HT1080 (cell line): Measurements from ENCODE around the gene MACO1. TPM values are rescaled to one million over a fixed set of nuclear protein-coding genes. Genes with fewer than 3 reads are reported as not detected.
"Not testable (repeated sequence)": the region's sequence is repeated elsewhere in the genome, so short reads cannot be mapped to it uniquely, and the experiment has no call there.

Source experiments
- DNase-seq: peaks from one replicate; pipeline ENCODE4 v3.0.0-alpha.2; 2015; ENCODE audit warnings: low read depth
- polyA plus RNA-seq, 2 experiments: library from polyadenylated mRNA; depleted of rRNA; stranded (reverse); fragments of >200 nt; gene quantifications; 2 replicates each; pipeline ENCODE4 v1.2.3, GENCODE V29; 2015
- total RNA-seq: library from RNA; depleted of rRNA; stranded (reverse); fragments of >200 nt; shearing (Covaris generic); gene quantifications from 2 replicates; pipeline ENCODE4 v1.2.3, GENCODE V29; 2014; rRNA removed

MACO1 gene, protein sequence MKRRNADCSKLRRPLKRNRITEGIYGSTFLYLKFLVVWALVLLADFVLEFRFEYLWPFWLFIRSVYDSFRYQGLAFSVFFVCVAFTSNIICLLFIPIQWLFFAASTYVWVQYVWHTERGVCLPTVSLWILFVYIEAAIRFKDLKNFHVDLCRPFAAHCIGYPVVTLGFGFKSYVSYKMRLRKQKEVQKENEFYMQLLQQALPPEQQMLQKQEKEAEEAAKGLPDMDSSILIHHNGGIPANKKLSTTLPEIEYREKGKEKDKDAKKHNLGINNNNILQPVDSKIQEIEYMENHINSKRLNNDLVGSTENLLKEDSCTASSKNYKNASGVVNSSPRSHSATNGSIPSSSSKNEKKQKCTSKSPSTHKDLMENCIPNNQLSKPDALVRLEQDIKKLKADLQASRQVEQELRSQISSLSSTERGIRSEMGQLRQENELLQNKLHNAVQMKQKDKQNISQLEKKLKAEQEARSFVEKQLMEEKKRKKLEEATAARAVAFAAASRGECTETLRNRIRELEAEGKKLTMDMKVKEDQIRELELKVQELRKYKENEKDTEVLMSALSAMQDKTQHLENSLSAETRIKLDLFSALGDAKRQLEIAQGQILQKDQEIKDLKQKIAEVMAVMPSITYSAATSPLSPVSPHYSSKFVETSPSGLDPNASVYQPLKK
- total RNA-seq: 10.5 and 10.7 TPM in 2 replicates
- 8.0 and 8.1 TPM in 2 replicates for polyA plus RNA-seq (2015; cell fraction: cytosol; rRNA removed)
- 10.2 and 10.7 TPM in 2 replicates for polyA plus RNA-seq (2015; cell fraction: nucleus; rRNA removed)

DNA sequence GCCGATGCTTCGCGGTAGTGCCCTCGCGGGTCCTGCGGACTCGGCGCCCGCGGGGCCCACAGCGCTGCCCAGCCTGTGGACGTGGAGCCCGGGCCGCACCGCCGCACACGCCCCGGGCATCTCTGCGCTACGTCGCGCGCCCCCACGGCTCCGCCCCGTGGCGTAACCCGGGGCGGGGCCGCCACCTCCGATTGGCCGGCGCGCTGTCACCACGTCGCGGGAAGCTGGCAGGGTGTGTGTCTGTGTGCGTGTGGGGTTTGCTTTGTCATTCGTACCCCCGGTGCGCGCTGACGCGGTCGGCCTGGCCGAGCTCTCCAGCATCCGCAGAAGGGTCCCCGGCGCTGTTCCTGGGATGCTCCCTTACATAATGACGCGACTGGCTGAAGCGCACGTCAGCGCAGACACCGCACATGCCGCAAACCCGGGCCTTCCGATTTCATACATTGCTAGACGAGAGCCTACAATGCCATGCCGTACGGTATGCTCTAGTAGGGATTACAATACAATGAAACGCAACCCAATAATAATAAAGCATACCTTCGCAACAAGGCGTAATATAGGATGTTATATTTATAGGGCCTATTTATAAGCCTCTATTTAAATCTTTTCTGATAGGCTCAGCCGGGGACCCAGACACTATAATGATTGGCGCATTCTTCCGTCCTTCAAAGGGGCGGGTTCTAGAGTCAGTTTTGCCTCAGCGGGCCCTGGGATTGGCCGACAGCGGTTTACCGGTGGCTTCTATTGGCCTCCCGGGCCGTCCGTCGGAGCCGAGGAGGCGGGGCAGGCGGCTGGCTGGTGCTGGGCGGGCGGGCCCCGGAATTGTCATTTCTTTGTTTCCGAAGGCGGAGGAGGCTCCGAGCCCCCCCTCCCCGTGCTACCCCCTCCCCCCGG, at the start of gene MACO1:
Gene MACO1 (plus strand): TSS at position 825 of the 894 bp plus-strand sequence. CDS start 202 bp downstream, outside the sequence.
- peak; percentile 92 for DNase-seq

DNA sequence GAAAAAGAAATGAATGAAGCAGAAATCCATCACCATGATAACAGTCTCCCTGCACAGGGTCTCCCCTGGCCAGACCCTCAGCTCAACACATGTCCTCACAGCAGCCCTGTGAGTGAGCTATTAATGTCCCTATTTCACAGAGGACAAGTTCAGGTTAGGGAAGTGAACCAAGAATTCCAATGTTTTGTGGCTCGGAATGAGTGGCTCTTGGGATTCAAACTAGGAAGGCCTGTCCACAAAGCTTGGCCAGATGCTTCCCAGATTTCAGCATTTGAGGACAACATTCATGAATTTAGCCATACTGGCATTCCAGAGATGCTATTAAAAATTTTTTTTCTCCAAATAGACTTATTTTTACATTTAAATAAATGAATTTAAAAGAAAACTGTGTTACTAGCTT, 48.2 kb upstream of the MACO1 start:
- DNase-seq: not testable (repeated sequence)

DNA sequence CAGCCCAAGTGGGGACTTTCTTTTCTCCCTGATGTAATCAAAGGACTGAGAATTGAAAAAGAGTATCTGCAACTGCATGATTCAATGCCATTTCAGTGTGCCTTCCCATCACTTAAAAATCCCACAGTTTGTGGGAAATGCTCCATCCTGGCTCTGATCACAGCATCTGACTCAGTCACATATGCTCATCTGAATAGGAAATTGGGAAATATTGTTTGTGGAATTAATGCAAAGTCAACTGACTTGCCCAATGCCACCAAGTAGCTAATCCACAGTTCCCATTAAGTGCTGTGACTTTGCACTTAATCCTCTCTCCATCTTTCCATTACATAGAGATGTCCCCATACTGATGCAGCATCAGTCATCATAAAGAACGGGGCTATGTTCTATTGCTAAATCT, 47.6 kb upstream of the MACO1 start:
- DNase-seq: not testable (repeated sequence)

DNA sequence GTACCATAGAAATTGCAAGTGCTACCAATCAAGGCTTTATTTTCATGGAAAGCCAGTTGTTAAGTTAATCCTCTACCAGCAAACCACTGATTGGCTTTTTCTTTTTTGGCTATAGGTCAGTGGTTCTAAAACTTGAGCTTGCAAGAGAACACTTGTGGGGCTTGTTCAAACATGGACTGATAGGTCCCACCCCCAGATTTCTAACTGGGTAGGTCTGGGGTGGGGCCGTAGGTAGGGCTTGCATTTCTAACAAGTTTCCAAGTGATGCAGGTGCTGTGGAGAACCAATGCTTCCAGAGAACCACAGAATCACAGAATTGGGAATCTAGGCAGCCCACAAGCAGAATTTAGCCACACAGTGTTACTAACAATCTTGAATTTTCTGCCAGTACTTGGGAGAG, 46.8 kb upstream of the MACO1 start:
- not testable (repeated sequence) for DNase-seq

DNA sequence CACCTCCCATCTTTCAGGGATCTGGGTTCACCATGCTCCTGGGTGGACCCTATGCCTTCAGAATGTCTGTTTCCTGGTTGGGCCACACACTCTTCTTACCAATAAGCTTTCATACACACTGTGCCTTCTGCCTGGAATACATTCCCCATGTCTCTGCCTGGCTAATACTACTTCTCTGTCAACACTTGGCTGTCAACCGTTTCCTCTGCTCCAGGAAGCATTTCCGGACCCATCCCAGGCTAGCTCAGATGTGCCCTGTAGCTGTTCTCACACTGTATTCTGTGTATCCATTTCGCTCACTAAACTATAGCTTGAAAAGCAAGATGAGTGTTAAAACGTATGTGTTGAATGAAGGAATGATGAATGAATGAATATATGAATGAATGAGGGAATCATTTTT, 43.6 kb upstream of the MACO1 start:
- not testable (repeated sequence) for DNase-seq

DNA sequence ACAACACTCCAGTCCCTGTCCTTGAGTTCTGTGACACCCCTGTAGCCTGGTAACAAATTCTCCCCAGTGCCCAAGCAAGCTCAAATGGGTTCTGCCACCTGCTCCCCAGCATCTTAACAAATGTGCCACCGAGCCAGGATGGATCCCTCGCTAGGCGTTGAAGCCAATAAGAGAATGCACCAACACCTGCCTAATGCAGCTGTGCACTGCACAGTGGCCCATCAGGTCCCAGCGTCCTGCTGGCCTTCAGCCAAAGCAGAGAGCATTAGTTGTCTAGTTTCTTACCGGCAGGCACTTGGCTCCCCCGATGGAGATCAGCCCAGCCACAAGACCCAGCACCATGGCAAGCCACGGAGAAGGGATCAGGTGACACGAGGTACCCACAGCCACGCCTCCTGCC, 42.0 kb upstream of the MACO1 start:
- DNase-seq: not testable (repeated sequence)

DNA sequence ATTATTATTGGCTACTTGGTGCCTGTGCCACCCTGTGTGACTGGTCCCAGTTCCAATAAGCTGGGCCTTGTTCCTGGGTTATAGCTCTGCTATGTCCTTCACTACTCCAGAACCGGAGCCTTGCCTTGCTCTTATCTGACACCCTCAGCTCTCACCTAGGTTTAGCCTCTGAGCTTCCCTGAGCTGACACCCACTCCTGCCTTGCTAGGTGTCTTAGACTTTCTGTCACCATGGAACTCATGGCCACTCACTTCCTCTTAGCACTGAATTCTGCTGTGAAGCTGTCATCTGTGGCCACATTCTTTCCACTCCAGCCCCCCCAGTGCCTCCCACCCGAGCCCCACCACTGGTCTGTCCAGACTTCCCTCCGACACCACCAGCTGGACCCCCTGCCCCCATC, 41.0 kb upstream of the MACO1 start:
- DNase-seq: not testable (repeated sequence)

DNA sequence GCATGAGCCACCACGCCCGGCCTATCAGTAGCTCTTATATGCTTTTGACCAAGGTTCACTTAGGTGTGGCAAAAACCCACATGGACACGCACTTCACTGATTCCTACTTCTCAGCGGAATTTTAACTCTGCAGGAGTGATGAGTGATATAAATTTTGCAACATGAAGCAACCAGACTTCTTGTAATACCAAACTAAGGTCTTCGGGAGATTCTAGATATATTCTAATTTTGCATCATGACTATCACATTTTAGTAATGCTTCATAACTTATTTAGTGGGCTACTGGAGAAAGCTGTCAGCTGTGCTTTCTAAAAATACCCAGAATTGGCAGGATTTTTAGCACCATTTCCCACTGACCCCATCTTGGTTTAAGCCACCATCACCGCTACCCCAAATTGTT, 37.9 kb upstream of the MACO1 start:
- no peak for DNase-seq

GRCh38 chr1:25397549-25397948, 33.1 kb upstream of the MACO1 start:
- DNase-seq: peak; percentile 26

DNA sequence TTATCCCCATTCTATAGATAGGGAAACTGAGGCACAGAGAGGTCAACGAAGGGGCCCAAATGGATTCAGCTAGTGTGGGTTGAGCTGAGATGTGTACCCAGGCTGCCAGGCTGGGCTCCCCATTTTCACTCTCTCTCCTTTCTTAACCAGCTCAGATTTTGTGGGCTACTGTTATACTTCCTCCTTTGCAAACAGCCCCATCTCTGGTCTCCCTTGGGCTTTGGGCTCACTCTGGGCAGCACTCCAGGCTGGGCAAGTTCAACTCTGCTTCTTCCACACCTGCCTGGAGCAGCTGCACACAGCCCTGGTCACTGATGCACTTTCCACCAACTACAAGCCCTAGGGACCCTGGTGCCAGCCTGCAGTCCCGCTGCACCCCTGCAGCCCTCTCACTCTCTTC, 32.6 kb upstream of the MACO1 start:
- DNase-seq: not testable (repeated sequence)

DNA sequence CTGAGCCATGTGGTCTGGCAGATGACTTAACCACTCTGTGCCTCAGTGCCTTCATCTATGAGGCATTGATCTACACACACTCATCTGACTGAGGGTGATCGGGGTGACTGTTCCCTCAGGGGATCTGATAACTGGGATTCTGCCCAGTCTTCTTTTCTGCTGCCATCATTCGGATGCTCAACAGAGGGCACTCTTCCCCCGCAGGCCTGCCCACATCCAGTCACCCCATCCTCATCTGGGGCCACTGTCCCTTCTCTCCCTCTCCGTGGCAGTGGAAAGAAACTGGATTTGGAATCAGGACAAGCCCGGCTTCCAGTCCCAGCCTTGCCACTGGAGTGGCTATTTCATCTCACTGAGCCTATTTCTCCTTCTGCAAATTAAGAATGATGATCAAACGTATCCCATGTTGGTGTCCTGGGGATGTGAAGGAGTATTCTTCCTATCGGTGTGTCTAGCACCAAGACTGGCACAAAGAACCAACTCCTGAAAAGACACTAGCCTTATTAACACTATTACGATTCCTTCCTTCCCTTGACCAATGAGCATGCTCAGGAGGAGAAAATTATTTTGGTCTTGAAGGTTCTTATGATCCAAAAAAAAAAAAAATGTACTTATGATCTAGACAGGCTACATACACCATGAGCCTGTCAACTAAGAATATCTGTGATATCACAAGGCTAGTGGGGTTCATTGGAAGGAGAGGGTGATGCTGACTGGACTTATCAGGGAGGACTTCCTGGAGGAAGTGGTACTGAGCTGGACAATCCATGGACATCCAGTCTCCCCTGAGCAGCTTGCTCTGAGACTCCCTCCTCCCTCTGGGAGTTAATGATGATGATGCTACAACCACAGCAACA, 27.5 kb upstream of the MACO1 start:
- not testable (repeated sequence) for DNase-seq

DNA sequence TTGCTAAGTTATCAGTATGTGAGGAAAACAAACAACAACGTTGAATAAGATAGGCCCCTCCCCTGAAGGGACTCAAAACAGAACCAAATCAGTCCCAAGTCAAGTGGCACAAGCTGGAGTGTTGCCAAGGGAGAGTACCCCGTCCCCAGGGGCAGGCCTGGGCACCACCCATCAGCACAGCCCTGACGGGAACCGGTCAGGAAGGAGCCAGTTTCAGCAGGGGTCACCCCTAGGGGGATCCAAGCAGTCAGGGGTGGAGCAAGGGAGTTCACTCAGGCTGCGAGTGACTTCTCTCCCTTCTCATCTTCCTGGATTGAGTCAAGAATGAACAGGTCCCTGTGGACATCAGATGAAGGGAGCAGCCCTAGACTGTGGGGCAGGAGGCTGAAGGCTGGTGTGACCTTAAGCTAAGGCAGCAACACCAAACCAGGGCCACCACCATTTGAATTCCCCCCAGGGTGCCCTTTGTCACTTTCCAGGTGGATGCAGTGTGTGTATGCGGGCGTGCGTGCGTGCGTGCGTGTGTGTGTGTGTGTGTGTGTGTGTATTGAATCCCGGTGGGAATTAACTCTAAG, 24.9 kb upstream of the MACO1 start:
- not testable (repeated sequence) for DNase-seq

DNA sequence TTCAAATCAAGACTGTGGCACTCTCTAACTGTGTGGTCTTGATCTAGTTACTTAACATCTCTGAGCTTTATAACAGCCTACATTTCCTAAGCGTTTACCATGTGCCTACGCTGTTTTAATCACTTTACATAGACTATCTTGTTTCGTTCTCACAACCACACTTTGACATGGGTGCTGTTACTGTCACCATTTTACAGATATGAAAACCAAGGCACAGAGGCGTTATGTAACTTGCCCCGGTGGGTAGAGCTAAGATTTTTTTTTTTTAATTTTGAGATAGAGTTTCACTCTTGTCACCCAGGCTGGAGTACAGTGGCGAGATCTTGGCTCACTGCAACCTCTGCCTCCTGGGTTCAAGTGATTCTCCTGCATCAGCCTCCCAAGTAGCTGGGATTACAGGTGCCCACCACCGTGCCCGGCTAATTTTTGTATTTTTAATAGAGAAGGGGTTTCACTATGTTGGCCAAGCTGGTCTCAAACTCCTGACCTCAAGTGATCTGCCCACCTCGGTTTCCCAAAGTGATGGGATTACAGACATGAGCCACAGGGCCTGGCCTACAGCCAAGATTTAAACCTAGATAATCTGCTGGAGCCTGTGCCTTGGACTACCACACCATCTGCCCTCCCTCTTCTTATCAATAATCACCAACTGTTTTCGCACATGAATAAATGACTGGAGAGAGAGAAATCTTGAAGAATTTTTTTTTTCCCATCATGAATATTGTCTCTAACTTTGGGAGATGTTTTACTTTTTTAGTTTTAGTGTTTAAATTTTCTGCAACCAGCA, 20.9 kb upstream of the MACO1 start:
- DNase-seq: not testable (repeated sequence)

DNA sequence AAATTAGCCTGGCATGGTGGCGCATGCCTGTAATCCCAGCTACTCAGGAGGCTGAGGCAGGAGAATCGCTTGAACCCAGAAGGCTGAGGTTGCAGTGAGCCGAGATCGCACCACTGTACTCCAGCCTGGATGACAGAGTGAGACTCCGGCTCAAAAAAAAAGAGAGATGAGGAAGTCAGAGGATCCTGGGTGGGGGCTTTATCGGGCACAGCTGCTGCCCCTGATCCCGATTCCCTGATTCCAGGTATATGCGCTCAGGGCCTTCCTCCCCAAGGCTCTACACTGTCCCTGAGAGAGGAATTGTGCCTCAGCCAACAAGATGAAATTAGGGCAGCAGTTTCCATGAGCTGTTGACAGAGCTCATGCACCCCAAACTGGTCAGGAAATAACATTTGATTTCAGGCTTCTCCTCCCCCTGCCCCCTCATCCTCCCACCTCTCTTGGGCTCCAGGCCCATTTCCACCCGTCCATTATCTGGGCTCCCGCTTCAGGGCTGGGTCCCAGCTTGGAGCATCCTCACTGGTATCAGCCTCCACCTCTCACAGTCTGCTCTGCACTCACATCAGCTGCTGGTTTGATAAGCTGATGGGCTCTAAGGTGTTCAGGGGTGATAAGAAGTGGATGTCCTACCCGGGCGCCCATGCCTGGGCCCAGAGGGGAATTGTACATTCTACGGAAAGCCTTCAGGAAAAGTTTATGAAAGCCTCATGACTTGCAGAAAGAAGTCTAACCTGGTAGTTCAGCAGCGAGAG, 17.6 kb upstream of the MACO1 start:
- not testable (repeated sequence) for DNase-seq

GRCh38 chr1:25414157-25414556, 16.5 kb upstream of the MACO1 start:
- DNase-seq: not testable (repeated sequence)

- not testable (repeated sequence) for DNase-seq
Measured at GRCh38 chr1:25414578-25414977, 16.1 kb upstream of the MACO1 start.

DNA sequence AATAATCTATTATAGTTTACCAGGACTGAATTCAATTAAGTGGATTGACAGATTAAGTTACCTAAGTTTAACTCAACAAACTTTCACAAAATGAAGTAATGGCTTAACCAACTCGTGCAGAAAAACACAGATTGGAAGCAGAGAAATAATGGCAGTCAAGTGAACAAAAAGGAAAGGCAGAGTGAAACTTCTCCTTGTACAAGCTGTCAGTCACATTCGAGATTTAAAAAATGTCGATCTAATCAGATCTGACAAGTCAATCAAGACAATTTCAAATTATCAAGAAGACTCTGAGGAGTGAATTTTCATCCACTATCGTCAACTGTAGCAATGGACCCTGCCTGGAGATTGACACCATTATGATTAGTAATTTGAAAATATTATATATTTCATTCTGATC, 13.4 kb upstream of the MACO1 start:
- DNase-seq: not testable (repeated sequence)

DNA sequence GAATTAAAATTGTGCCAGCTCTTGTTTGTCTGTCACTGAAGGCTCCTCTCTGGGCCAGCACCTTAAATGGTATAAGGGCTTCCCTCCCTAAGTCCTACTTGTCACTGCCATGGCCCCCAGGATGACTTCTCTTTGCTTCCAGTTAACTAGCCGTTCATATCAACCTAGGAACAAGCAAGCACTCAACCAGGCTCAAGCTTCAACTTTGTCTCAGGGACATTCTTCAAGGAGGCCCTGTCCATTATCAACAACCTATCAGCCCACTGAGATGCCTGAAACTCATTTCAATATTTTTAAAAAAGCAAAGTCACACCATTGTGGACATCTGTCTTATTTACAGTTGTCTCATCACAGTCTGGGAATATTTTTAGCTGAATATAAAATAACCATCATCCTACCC, 11.4 kb upstream of the MACO1 start:
- not testable (repeated sequence) for DNase-seq
